Measurements from ENCODE around the gene TUBA8.

- TF ChIP-seq EZH2 (IDR thresholded peaks at IDR 0.05; ENCODE audit: borderline replicate concordance, low read depth, low read length, severe bottlenecking) (no peak), CTCF (IDR thresholded peaks at IDR 0.05; ENCODE audit: extremely low read depth in 1 of 2, insufficient read depth in 1 of 2, low read depth in 1 of 2, low read length in 2 of 2) (no peak), POLR2AphosphoS5 (IDR thresholded peaks at IDR 0.05; ENCODE audit: insufficient read depth, low read depth, low read length) (no peak)
Measured at GRCh38 chr22:18133452-18133851, 22.8 kb downstream of the TUBA8 start.
